Endothelial cell of umbilical vein (primary cell): ENCODE measurements around the gene TRNT1. TPM values are rescaled to one million over a fixed set of nuclear protein-coding genes. Genes with fewer than 3 reads are reported as not detected.

ENCODE experiments used
- BruUV-seq: library from RNA; stranded (reverse); fragments of 400-500 nt; replicated peaks from 2 replicates; lab custom pipeline; 2021; lab: Mats Ljungman, UMichigan
- CTCF ChIA-PET: fragments of 300-600, 350-600 bp; sonication (Branson Sonifier 250); formaldehyde crosslinking; loops from one replicate; lab custom pipeline; 2021; ENCODE audit warnings: antibody characterized with exemption, inconsistent platforms; lab: Charles Lee
- POLR2A ChIA-PET: fragments of 300-600, 350-600 bp; sonication (Branson Sonifier 250); formaldehyde crosslinking; loops from one replicate; lab custom pipeline; 2021; ENCODE audit warnings: antibody characterized with exemption, inconsistent platforms; lab: Charles Lee
- DNase-seq: peaks from one replicate; pipeline ENCODE4 v3.0.0-alpha.2; 2011; ENCODE audit warnings: low read depth, low spot score
- FAIRE-seq: peaks from 2 replicates; lab custom pipeline; 2011; peaks lifted over from hg19 to GRCh38; lab: Jason Lieb, UNC
- H2AFZ ChIP-seq: 2 replicates; pipeline ENCODE4 v1.6.0; 2012; ENCODE audit warnings: low read depth, low read length, control low read depth, inconsistent platforms
- H3K27ac ChIP-seq: 2 replicates; pipeline ENCODE4 v1.5.1; 2011; ENCODE audit warnings: low read depth, mild to moderate bottlenecking, control low read depth, low read length, moderate library complexity; ENCODE audit not compliant: insufficient read depth
- H3K27me3 ChIP-seq, 2 experiments: 2 replicates each; pipeline versions ENCODE4 v1.6.0 to v1.6.1; 2011; ENCODE audit warnings: low read length in 2 of 2, mixed read lengths in 1 of 2; ENCODE audit not compliant: control insufficient read depth in 2 of 2, insufficient read depth in 2 of 2
- H3K36me3 ChIP-seq, 2 experiments: 2 replicates in 1 of 2; 3 replicates in 1 of 2; pipeline ENCODE4 v1.5.1; 2011; ENCODE audit warnings: low read length in 2 of 2, mild to moderate bottlenecking in 1 of 2, moderate library complexity in 1 of 2; ENCODE audit not compliant: control insufficient read depth in 2 of 2, insufficient read depth in 2 of 2; ENCODE audit errors: extremely low read depth in 1 of 2
- H3K4me1 ChIP-seq: 3 replicates; pipeline ENCODE4 v1.5.1; 2011; ENCODE audit warnings: mild to moderate bottlenecking, low read length; ENCODE audit not compliant: control insufficient read depth, insufficient read depth; ENCODE audit errors: extremely low read depth
- H3K4me2 ChIP-seq: 2 replicates; pipeline ENCODE4 v1.6.1; 2011; ENCODE audit warnings: low read length, control low read depth, mixed read lengths; ENCODE audit not compliant: insufficient read depth
- H3K4me3 ChIP-seq, 3 experiments: fragments of 200-600 bp in 1 of 3; sonication (generic), shearing (Covaris generic) in 1 of 3; replicated peaks in 1 of 3; 2 replicates each; pipeline ENCODE4 v1.5.1; 2011 to 2016; ENCODE audit warnings: control low read depth in 3 of 3, low read length in 3 of 3, mild to moderate bottlenecking in 2 of 3, inconsistent platforms in 1 of 3, low read depth in 1 of 3, moderate library complexity in 1 of 3; ENCODE audit not compliant: insufficient read depth in 1 of 3
- H3K79me2 ChIP-seq: 2 replicates; pipeline ENCODE4 v1.6.0; 2012; ENCODE audit warnings: low read length, inconsistent platforms; ENCODE audit not compliant: control insufficient read depth, insufficient read depth
- H3K9ac ChIP-seq: replicated peaks from 2 replicates; pipeline ENCODE3; 2011; ENCODE audit warnings: low read length, control low read depth; ENCODE audit not compliant: insufficient read depth; ENCODE audit errors: extremely low read depth
- H3K9me1 ChIP-seq: replicated peaks from 3 replicates; pipeline ENCODE4 v1.6.0; 2011; ENCODE audit warnings: mild to moderate bottlenecking, low read length; ENCODE audit not compliant: control insufficient read depth, insufficient read depth; ENCODE audit errors: extremely low read depth
- H3K9me3 ChIP-seq: replicated peaks from 2 replicates; pipeline ENCODE4 v1.5.1; 2012; ENCODE audit warnings: low read length, inconsistent platforms; ENCODE audit not compliant: control insufficient read depth, insufficient read depth
- H4K20me1 ChIP-seq: replicated peaks from 2 replicates; pipeline ENCODE3; 2011; ENCODE audit warnings: mild to moderate bottlenecking, low read length; ENCODE audit not compliant: control insufficient read depth, insufficient read depth; ENCODE audit errors: extremely low read depth
- CTCF ChIP-seq, 2 donors: IDR thresholded peaks; 1 replicate in 1 of 2; 2 replicates in 1 of 2; pipeline ENCODE4 v1.5.1; 2011; ENCODE audit warnings: low read length in 2 of 2, mild to moderate bottlenecking in 2 of 2, moderate library complexity in 2 of 2, control low read depth in 1 of 2, inconsistent platforms in 1 of 2, low read depth in 1 of 2; ENCODE audit not compliant: insufficient read depth in 1 of 2; ENCODE audit errors: extremely low read depth in 1 of 2
- EZH2 ChIP-seq: IDR thresholded peaks from 2 replicates; pipeline ENCODE4 v1.6.1; 2012; ENCODE audit warnings: borderline replicate concordance, low read depth, mild to moderate bottlenecking, moderate library complexity, low read length, inconsistent platforms; ENCODE audit not compliant: severe bottlenecking
- FOS ChIP-seq: IDR thresholded peaks from 2 replicates; pipeline ENCODE4 v1.6.1; 2011; ENCODE audit warnings: mild to moderate bottlenecking, low read length, moderate library complexity, borderline replicate concordance; ENCODE audit not compliant: insufficient read depth
- GATA2 ChIP-seq: IDR thresholded peaks from 2 replicates; pipeline ENCODE4 v1.7.0; 2011; ENCODE audit warnings: low read depth, mild to moderate bottlenecking, moderate library complexity, mixed read lengths, low read length; ENCODE audit not compliant: insufficient read length, insufficient read depth
- JUN ChIP-seq: IDR thresholded peaks from 2 replicates; pipeline ENCODE4 v1.6.1; 2011; ENCODE audit warnings: borderline replicate concordance, low read depth; ENCODE audit not compliant: insufficient read length, insufficient read depth
- MAX ChIP-seq: IDR thresholded peaks from 2 replicates; pipeline ENCODE4 v1.6.1; 2011; ENCODE audit not compliant: insufficient read depth, insufficient read length
- MYC ChIP-seq: IDR thresholded peaks from one replicate; pipeline ENCODE4 v1.6.1; 2011; ENCODE audit warnings: mild to moderate bottlenecking, low read depth, low read length
- POLR2A ChIP-seq: IDR thresholded peaks from 2 replicates; pipeline ENCODE4 v1.6.1; 2012; ENCODE audit warnings: low read depth, mild to moderate bottlenecking, control low read depth, low read length
- POLR2AphosphoS5 ChIP-seq: IDR thresholded peaks from 2 replicates; pipeline ENCODE4 v1.6.1; 2012; ENCODE audit warnings: low read depth, mild to moderate bottlenecking, control low read depth, low read length, moderate library complexity; ENCODE audit not compliant: insufficient read depth
- dilution Hi-C: fragments of 300-500 bp; cut with MboI; formaldehyde crosslinking; loops from one replicate; pipeline ENCODE4 v1.15.0; 2019; ENCODE audit warnings: low sequenced_read_pairs; ENCODE audit not compliant: extremely low pct_ligation_motif_present
- intact Hi-C: fragments of 100-400 bp; cut with micrococcal nuclease; formaldehyde crosslinking; loops from one replicate; pipeline ENCODE4 v1.10.0; 2022
- polyA plus RNA-seq, 4 experiments: library from polyadenylated mRNA; depleted of rRNA in 3 of 4; stranded (reverse) in 3 of 4; unstranded in 1 of 4; fragments of >200 nt; gene quantifications; 2 replicates each; pipeline versions ENCODE4 v1.2.1 to v1.2.3, GENCODE V29; 2011 to 2012; ENCODE audit warnings: missing spikeins in 1 of 4
- total RNA-seq: library from RNA; stranded (reverse); gene quantifications from 2 replicates; pipeline ENCODE4 v1.2.3, GENCODE V29; 2021

The TRNT1 gene
- total and polyA plus RNA-seq, 2 donors (not counting 3 experiments of a cell fraction or from before 2014, with no cell fraction given), result 4.6 to 21.3 TPM

- Histone ChIP-seq H3K36me3 (peaks cover 12 to 15% of the 10 kb centered on the region in 2 experiments), H4K20me1 (no peaks in the 10 kb centered on the region), H3K79me2 (no peaks in the 10 kb centered on the region), H3K27me3 (no peaks in the 10 kb centered on the region), H3K9ac (no peak overlapping the region), H3K4me1 (no peaks in the 10 kb centered on the region), H3K4me3 (no peak overlapping the region), H3K4me2 (no peak overlapping the region), H3K9me3 (no peaks in the 10 kb centered on the region), H3K9me1 (no peaks in the 10 kb centered on the region), H3K27ac (no peak overlapping the region), H2AFZ (no peak overlapping the region)
- dilution Hi-C loops, result no loop called here
- POLR2A ChIA-PET, result no interaction called here
- intact Hi-C loops, result no loop called here
- no TSS peak for BruUV-seq
- CTCF ChIA-PET, result no interaction called here
- FAIRE-seq (no peak), DNase-seq (no peak)
- TF ChIP-seq CTCF (IDR thresholded peaks at IDR 0.05; ENCODE audit: extremely low read depth in 1 of 2, insufficient read depth in 1 of 2, low read depth in 1 of 2, low read length in 2 of 2) (no peak), JUN (no peak), GATA2 (no peak), MYC (no peak), MAX (no peak), EZH2 (no peak), POLR2A (no peak), FOS (no peak), POLR2AphosphoS5 (no peak)
These were observed 38.9 kb downstream of the TRNT1 start for GRCh38 chr3:3165650-3166049.
